ENCODE results near the gene TRIB2.

The TRIB2 gene

DNA sequence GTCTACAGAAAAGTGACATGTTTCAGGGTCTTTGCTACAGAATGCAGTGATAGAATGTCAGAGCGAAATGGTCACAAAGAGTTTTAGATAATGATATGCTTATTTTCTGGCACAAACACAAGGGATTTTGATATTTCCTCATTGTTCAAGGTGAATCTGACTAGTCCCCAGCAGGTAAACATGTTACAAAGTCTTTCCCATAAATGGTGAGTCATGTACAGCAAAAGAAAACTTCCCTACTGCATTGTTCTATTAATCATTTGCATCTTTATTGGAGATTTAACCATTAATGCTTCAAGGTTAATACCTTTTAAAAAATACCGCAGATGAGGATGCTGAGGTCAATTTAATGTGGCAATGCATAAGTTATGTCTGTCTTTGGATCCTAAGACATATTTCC is 19.1 kb upstream of the TRIB2 start:
- DNase-seq (ENCODE audit: low read depth in 2 of 2, low spot score in 1 of 2) = no peak

DNA sequence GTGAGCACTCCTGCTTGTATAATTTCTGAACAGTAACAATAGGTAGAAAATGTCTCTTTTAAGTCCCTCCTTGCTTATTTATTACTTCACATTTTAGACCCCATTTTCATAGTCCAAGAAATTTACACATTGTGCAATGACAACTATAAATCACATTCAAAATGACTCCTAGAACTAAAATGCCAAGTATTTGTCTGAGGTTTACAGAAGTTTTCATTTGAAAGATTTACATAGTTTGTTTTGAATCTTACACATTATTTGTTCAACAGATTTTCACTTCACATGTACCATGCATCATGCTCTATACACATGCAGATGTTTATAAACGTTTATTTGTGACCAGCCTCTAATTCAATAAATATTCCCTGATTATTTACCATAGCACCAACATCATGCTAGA is 15.7 kb upstream of the TRIB2 start:
- no peak for DNase-seq (ENCODE audit: low read depth in 2 of 2, low spot score in 1 of 2)

DNA sequence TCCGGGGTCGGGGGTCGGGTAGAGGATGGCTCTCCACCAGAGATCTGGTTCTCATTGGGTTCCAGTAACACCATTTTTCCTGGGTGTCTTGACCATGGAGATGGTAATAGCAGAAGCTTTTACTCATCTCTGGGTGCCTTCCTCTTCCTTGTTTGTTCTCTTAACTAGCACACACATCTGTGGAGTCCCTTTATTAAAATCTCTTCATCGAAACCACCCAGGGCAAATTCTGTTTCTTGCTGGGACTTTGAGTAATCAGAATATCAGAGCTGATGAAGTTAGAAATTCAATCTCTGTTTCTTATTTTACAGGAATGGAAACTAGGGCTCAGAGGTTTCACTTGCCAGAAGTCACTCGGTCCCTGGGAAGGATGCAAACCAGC is 15.0 kb upstream of the TRIB2 start:
- DNase-seq (ENCODE audit: low read depth in 2 of 2, low spot score in 1 of 2) = no peak

DNA sequence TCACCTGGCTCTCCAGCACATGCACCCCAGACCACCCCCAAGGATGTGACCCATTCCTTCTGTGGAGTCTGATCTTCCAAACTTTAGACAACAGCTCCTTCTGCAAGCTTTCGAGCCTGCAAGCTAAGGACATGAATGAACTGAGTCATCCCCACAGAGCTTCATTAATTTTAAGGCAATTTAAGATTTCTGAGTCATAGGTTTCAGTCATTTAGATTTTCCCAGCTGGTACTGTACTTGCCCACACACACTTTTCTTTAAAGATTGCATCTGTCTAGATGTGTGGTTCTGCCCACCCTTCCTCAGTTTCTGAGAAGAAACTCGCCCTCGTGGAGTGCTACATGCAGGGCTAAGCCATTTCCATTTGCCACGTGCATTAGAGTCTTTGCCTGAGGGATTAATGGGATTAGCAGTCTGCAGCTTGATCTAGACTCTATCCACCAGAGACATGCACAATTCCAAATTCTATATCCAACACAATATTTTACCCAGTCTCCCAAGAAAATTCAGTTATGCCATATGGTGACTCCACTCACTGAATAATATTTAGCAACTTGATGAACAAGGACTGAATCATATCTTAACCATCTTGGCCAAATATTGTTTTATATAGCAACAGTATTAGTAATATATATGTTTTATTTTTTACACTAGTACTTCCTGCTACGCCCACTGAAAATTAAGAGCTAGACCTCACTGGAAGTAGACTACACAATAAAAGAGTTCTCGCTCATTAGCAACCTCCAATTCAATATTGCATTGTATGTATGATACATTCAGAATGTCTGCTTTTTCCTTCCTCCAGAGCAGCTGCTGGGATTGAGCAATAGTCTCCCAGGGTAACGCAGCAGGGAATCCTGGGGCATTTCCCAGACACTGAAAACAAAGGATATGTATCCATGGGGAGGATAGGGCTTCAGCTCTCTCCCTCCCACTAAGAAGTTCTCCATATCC is 14.3 kb upstream of the TRIB2 start:
- DNase-seq (ENCODE audit: low read depth in 2 of 2, low spot score in 1 of 2) = no peak

DNA sequence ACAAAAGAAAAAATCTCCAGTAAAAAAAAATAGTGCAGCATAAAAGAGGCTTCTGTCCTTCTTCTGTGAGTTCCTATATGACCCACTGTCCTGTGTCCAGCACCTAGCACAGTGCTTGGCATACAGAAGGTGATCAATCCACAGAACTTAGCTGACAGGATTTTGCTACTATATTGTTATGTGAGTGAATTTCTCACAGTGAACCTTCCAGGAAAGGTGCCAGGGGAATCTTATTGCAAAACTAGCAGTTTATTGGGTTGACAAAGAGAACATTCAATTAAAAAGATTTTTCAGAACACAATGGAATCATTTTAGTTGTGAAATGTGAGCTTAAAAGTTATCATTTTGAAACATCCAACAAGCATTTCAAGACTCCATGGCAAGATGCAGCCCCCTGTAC is 12.4 kb upstream of the TRIB2 start:
- DNase-seq (ENCODE audit: low read depth in 2 of 2, low spot score in 1 of 2) = no peak

DNA sequence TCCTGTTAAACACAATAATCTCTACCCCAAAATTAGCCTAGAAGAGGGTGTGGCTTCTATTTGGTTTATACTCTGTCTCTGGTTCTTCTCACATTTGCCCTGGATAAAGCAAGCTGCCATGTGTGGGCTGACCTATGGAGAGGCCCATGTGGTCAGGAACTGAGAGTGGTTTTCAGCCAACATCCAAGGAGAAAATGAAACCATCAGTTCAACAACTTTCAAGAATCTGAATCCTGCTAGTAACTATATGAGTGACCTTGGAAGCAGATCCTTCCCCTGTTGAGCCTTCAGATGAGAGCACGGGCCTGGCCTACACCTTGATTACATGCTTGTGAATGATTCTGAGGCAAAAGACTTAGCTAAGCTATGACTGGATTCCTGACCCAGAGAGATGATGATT is 11.5 kb upstream of the TRIB2 start:
- no peak for DNase-seq (ENCODE audit: low read depth in 2 of 2, low spot score in 1 of 2)

- no peak for DNase-seq (ENCODE audit: low read depth in 2 of 2, low spot score in 1 of 2)
These were observed 11.0 kb upstream of the TRIB2 start for GRCh38 chr2:12705742-12706141.

DNA sequence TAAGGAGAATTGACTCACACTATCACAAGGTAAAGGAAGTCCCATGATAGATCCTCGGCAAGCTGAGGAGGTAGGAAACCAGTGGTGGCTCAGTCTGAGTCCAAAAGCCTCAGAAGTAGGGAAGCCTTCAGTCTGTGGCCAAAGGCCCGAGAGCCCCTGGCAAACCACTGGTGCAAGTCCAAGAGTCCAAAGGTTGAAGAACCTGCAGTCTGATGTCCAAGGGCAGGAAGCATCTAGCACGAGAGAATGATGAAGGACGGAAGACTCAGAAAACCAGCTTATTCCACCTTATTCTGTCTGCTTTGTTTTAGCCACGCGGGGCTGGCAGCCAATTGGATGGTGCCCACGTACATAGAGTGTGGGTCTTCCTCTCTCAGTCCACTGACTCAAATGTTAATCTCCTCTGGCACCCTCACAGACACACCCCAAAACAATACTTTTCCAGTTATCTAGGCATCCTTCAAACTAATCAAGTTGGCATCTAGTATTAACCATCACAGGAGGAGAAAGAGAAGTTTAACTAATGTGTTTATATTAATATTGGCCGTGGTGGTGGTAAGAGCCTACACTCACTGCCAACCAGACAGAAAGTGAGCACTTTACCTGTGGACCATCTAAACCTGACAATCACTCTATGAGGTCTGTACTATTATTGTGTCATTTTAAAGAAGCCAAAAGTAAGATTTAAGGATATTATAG is 8.1 kb upstream of the TRIB2 start:
- no peak for DNase-seq (ENCODE audit: low read depth in 2 of 2, low spot score in 1 of 2)

DNA sequence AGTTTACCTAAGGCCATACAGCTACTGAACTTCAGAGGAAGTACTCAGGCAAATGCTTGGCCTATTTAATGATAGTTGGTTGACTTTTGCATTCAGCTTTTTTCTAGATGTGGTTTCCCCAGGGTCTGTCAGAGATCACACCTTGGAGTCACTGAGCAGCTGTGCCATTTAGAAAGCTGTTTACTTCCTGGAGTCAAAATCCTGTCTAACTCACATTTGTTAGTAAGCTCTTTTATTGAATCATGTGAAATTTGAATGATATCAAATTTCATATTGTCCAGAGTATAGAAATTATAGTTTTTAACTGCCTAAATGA is 7.6 kb upstream of the TRIB2 start:
- DNase-seq (ENCODE audit: low read depth in 2 of 2, low spot score in 1 of 2) = no peak

DNA sequence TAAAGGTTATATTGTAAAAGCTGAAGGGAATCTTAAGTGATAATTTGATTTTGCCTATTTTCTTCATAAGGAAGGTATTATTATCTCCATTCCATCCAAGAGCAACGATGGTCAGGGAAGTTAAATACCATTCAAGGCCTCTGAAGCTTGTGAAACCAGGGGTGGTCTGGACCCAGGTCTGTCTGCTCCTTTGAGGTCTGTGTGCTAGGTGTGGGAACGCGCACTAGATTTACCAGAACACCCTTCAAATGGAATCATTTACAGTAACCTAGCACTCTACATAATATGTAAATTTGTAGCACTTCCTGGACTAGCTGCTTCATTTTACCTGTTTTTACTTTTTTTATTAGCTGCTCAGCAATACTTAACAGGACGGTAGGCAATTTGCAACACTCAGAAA is 6.4 kb upstream of the TRIB2 start:
- no peak for DNase-seq (ENCODE audit: low read depth in 2 of 2, low spot score in 1 of 2)

GRCh38 chr2:12711339-12711738 is 5.4 kb upstream of the TRIB2 start:
- no peak for DNase-seq (ENCODE audit: low read depth in 2 of 2, low spot score in 1 of 2)

GRCh38 chr2:12712881-12713280 is 3.9 kb upstream of the TRIB2 start:
- no peak for DNase-seq (ENCODE audit: low read depth in 2 of 2, low spot score in 1 of 2)

GRCh38 chr2:12714391-12715221 is 2.1 kb upstream of the TRIB2 start:
- no peak for DNase-seq (ENCODE audit: low read depth in 2 of 2, low spot score in 1 of 2)

DNA sequence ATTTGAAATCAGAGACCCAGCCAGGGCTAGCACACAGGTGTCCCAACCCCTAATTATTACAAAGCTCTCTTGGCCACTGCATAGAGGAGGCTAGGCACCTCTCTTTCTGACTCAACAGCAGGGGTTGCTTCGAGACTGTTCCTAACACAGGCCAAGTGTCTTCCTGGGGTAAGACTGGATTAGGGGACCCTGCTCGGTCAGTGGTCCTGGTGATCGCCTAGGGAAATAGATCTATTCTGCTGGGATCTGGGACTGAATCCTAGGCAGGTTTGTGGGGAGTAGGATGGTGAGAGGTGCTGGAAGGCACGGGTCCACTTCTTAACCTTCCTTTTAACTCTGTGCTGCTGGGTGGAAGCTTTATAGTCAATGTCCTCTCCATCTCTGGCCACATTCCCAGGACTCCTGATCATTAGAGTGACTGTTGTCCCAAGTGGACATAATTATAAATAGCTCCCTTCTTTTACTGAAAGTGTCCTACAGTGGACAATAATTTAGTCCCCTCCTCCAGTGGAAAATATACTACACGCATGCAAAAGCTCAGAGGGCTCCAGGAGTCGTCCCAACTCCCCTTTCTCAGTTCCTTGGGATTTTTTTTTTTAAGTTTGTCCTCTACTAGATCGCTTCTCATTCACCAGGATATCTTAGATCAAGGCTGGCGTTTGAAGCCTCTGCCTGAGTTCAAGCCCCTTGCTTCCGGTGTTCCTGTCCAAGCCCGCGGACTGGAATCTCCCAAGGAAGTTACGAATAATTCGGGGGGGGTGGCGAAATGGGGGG is 1.3 kb upstream of the TRIB2 start:
- no peak for DNase-seq (ENCODE audit: low read depth in 2 of 2, low spot score in 1 of 2)

GRCh38 chr2:12716032-12716281 is 779 bp upstream of the TRIB2 start:
- peak; percentile 46 to 66 for DNase-seq (ENCODE audit: low read depth in 2 of 2, low spot score in 1 of 2)

- DNase-seq (ENCODE audit: low read depth in 2 of 2, low spot score in 1 of 2) = peak; percentile 16 to 27
These were observed 667 bp downstream of the TRIB2 start for GRCh38 chr2:12717191-12718014.

GRCh38 chr2:12718015-12718671 is 1.4 kb downstream of the TRIB2 start:
- DNase-seq (ENCODE audit: low read depth in 2 of 2, low spot score in 1 of 2) = no peak

- DNase-seq (ENCODE audit: low read depth in 2 of 2, low spot score in 1 of 2) = no peak
These were observed 2.1 kb downstream of the TRIB2 start for GRCh38 chr2:12718711-12719399.
